ENCODE measurements around the gene LRFN2.

LRFN2 gene

DNA sequence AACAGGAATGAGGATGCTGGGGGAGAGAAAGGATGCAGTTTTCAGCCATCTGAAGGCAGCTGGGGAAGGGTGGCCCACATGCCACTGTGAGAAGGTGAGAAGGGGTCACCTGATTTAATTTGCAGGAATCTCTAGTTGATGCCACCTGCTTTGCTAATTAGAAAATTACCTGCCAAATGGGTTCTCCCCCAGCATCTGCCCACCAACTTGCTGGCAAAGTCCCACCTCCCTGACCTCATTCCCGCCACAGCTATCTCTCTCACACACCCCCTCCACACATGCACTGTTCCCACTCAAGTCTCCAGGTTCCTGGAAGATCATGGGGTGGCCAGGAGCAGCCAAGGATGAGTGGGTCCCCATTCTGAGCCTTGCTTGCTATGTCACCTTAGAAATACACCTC is 70.7 kb downstream of the LRFN2 start:
- Histone ChIP-seq H3K27me3 (ENCODE audit: control insufficient read depth, insufficient read depth, low read length) (no peaks in the 10 kb centered on the region), H3K36me3 (ENCODE audit: control insufficient read depth, insufficient read depth, low read length) (no peaks in the 10 kb centered on the region), H3K9me3 (ENCODE audit: control insufficient read depth, insufficient read depth, low read length) (no peaks in the 10 kb centered on the region), H3K9ac (ENCODE audit: low read depth, low read length) (no peak overlapping the region), H3K27ac (ENCODE audit: low read depth, low read length) (no peak overlapping the region), H3K4me3 (ENCODE audit: low read depth, low read length) (no peak overlapping the region), H3K4me1 (ENCODE audit: control insufficient read depth, insufficient read depth, low read length) (no peaks in the 10 kb centered on the region)

DNA sequence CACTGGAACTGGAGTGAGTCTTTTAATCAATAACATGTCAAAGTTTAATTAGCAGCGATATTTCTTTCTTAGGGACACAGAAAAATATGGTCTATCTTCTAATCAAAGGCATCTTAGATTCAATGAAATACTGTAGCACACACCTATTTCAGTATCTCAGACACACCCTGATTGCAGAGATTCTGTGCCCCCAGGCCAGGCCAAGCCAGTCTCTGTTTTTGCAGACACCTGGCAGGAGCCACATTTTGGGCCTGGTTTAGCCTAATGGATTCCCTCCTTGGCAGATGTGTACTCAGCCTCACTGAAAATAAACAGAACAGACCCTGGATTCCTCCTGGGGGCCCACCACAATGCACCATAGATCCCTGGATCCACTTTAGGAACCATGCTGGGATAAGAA is 74.8 kb downstream of the LRFN2 start:
- Histone ChIP-seq H3K4me3 (ENCODE audit: low read depth, low read length) (no peak overlapping the region), H3K27ac (ENCODE audit: low read depth, low read length) (no peak overlapping the region), H3K36me3 (ENCODE audit: control insufficient read depth, insufficient read depth, low read length) (no peaks in the 10 kb centered on the region), H3K9ac (ENCODE audit: low read depth, low read length) (no peak overlapping the region), H3K27me3 (ENCODE audit: control insufficient read depth, insufficient read depth, low read length) (no peaks in the 10 kb centered on the region), H3K9me3 (ENCODE audit: control insufficient read depth, insufficient read depth, low read length) (no peaks in the 10 kb centered on the region), H3K4me1 (ENCODE audit: control insufficient read depth, insufficient read depth, low read length) (no peaks in the 10 kb centered on the region)

DNA sequence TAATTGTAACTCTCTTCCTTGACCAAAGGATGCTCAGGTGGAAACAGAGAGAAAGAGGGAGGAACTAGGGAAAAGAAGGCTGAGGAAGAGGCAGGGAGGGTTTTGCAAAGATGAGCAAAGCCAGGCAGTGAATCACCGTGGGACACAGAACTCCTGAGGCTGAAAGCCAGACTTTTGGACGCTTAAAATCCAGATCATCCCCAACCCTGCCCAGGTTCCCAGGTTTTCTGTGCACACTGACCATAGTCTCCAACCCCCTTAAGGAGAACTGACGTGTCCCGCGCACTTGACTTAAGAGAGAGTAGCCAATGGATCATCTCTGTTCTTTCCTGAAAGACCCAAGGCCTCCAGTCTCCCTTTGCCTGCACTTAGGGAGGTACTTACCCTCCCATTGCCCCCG is 75.3 kb downstream of the LRFN2 start:
- Histone ChIP-seq H3K9me3 (ENCODE audit: control insufficient read depth, insufficient read depth, low read length) (no peaks in the 10 kb centered on the region), H3K36me3 (ENCODE audit: control insufficient read depth, insufficient read depth, low read length) (no peaks in the 10 kb centered on the region), H3K4me3 (ENCODE audit: low read depth, low read length) (no peak overlapping the region), H3K27me3 (ENCODE audit: control insufficient read depth, insufficient read depth, low read length) (no peaks in the 10 kb centered on the region), H3K4me1 (ENCODE audit: control insufficient read depth, insufficient read depth, low read length) (no peaks in the 10 kb centered on the region), H3K27ac (ENCODE audit: low read depth, low read length) (no peak overlapping the region), H3K9ac (ENCODE audit: low read depth, low read length) (no peak overlapping the region)

DNA sequence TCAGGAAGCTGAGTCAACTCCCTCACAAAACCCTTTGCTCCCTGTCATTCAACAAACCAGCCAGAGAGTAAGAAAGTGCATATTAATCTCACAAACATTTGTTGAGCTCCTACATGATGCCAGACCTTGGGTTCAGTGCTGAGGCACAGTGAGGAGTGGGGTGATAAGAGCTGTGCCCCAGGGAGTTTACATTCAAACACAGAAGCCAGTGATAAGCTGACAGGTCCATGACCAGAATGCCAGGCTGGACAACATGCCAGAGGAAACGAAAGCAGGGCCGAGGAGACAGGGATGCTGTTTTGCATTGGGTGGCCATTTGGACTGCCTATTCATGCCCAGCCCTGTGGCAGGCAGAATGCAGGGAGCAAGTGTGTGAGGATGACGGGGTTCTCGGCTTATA is 76.7 kb downstream of the LRFN2 start:
- Histone ChIP-seq H3K9me3 (ENCODE audit: control insufficient read depth, insufficient read depth, low read length) (no peaks in the 10 kb centered on the region), H3K9ac (ENCODE audit: low read depth, low read length) (no peak overlapping the region), H3K36me3 (ENCODE audit: control insufficient read depth, insufficient read depth, low read length) (no peaks in the 10 kb centered on the region), H3K4me1 (ENCODE audit: control insufficient read depth, insufficient read depth, low read length) (no peaks in the 10 kb centered on the region), H3K27ac (ENCODE audit: low read depth, low read length) (no peak overlapping the region), H3K27me3 (ENCODE audit: control insufficient read depth, insufficient read depth, low read length) (no peaks in the 10 kb centered on the region), H3K4me3 (ENCODE audit: low read depth, low read length) (no peak overlapping the region)

DNA sequence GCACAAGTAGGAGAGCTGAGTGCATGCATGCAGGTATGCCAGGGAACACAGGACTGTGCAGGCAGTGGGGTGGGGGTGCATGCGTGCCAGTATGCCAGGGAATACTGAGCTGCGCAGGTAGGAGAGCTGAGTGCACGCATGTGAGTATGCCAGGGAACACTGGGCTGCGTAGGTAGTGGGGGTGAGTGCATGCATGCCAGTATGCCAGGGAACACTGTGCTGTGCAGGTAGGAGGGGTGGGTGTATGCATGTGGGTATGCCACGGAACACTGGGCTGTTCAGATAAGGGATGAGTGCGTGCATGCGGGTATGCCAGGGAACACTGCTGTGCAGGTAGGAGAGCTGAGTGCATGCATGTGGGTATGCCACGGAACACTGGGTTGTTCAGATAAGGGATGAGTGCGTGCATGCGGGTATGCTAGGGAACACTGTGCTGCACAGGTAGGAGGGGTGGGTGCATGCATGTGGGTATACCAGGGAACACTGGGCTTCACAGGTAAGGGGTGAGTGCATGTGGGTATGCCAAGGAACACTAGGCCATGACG is 77.4 kb downstream of the LRFN2 start:
- Histone ChIP-seq H3K4me3 (ENCODE audit: low read depth, low read length) (no peak overlapping the region), H3K4me1 (ENCODE audit: control insufficient read depth, insufficient read depth, low read length) (no peaks in the 10 kb centered on the region), H3K27ac (ENCODE audit: low read depth, low read length) (no peak overlapping the region), H3K9me3 (ENCODE audit: control insufficient read depth, insufficient read depth, low read length) (no peaks in the 10 kb centered on the region), H3K36me3 (ENCODE audit: control insufficient read depth, insufficient read depth, low read length) (no peaks in the 10 kb centered on the region), H3K27me3 (ENCODE audit: control insufficient read depth, insufficient read depth, low read length) (no peaks in the 10 kb centered on the region), H3K9ac (ENCODE audit: low read depth, low read length) (no peak overlapping the region)

DNA sequence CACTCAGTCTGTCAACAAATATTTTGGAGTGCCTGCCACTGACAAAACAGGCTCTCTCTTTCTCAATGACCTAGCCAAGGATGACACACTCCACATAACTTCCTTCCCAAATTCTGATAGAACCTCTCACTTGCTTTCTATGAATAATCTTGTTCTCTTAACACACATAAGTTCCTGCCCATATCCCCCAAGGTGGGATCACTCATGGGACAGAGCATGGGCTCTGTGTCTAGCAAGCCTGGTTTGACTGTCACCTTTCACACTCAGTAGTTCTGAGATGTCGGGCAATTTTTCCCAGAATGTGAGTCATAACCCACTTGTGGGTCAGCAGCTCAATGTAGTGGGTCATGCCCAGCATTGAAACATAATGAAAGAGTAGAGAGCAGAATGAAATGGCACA is 78.1 kb downstream of the LRFN2 start:
- no peaks in the 10 kb centered on the region for H3K36me3 ChIP-seq (ENCODE audit: control insufficient read depth, insufficient read depth, low read length)
- no peaks in the 10 kb centered on the region for H3K9me3 ChIP-seq (ENCODE audit: control insufficient read depth, insufficient read depth, low read length)
- no peak overlapping the region for H3K27ac ChIP-seq (ENCODE audit: low read depth, low read length)
- no peak overlapping the region for H3K4me3 ChIP-seq (ENCODE audit: low read depth, low read length)
- H3K4me1 ChIP-seq (ENCODE audit: control insufficient read depth, insufficient read depth, low read length), result no peaks in the 10 kb centered on the region
- H3K27me3 ChIP-seq (ENCODE audit: control insufficient read depth, insufficient read depth, low read length), result no peaks in the 10 kb centered on the region
- H3K9ac ChIP-seq (ENCODE audit: low read depth, low read length), result no peak overlapping the region

DNA sequence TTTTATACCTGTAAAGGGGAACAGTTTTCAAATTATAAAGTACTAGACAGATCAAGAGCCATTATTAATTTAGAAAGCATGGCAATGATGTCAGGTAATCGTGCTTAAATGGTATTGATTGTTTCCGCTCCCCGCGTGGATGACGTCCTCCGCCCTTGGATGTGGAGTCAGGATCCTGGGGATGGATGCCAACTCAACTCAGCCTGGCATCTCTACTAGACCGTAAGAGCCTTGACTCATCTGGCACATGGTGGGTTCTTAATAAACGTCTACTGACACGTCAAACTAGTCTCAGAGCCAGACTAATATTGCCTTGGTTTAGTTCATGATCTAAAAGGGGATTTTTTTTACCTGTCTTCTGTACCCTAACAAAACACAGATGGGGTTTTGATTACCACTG is 80.2 kb downstream of the LRFN2 start:
- Histone ChIP-seq H3K36me3 (ENCODE audit: control insufficient read depth, insufficient read depth, low read length) (no peaks in the 10 kb centered on the region), H3K9me3 (ENCODE audit: control insufficient read depth, insufficient read depth, low read length) (no peaks in the 10 kb centered on the region), H3K4me3 (ENCODE audit: low read depth, low read length) (no peak overlapping the region), H3K27ac (ENCODE audit: low read depth, low read length) (no peak overlapping the region), H3K27me3 (ENCODE audit: control insufficient read depth, insufficient read depth, low read length) (no peaks in the 10 kb centered on the region), H3K9ac (ENCODE audit: low read depth, low read length) (no peak overlapping the region), H3K4me1 (ENCODE audit: control insufficient read depth, insufficient read depth, low read length) (no peaks in the 10 kb centered on the region)

DNA sequence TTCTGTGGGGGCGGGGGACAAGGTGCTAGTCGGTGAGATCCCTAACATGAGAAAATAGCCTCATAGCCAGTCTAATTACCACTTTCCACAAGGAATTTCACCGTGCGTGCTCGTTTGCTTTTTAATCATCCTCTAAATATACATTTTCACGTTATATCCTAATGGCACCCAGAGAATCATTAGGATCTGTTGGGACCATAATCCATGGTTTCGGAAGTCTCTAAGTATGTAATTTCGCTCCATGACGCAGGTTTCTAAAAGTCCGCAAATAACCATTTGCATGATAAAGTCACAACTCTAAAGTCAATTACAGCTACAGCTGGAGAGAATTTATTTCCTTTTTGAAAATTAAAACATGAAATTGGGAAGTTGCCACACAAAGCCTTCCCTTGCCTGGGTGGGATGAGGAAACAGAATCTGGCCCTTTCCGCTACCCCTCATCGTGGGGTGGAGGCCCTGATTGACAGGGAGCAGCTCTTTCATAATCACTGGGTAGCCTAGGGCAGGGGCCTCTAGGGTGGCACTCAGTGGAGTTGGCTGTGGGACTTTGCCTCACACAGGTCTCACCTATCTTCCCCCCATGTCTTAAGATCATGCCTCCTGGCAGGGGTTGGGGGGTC is 81.9 kb downstream of the LRFN2 start:
- no peak overlapping the region for H3K9ac ChIP-seq (ENCODE audit: low read depth, low read length)
- no peaks in the 10 kb centered on the region for H3K4me1 ChIP-seq (ENCODE audit: control insufficient read depth, insufficient read depth, low read length)
- H3K9me3 ChIP-seq (ENCODE audit: control insufficient read depth, insufficient read depth, low read length), result no peaks in the 10 kb centered on the region
- H3K27ac ChIP-seq (ENCODE audit: low read depth, low read length), result no peak overlapping the region
- no peaks in the 10 kb centered on the region for H3K36me3 ChIP-seq (ENCODE audit: control insufficient read depth, insufficient read depth, low read length)
- no peak overlapping the region for H3K4me3 ChIP-seq (ENCODE audit: low read depth, low read length)
- no peaks in the 10 kb centered on the region for H3K27me3 ChIP-seq (ENCODE audit: control insufficient read depth, insufficient read depth, low read length)

DNA sequence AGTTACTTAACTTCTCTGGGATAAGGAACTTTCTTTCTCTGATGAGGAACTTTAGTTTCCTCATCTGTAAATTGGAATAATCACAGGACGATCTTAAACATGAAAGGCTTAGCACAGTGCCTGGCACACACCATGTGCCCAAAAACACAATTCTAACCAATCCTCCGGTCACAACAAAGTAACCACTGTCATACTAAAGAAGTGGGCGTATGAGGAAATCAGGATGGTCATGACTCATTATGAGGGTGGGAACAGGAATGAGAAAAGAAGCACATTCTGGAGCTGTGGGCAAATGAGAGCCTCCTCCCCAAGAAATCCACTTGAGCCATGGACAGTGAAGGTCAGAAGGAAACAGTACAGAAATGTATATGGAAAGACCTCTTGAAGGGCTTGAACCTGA is 82.9 kb downstream of the LRFN2 start:
- Histone ChIP-seq H3K9me3 (ENCODE audit: control insufficient read depth, insufficient read depth, low read length) (no peaks in the 10 kb centered on the region), H3K27me3 (ENCODE audit: control insufficient read depth, insufficient read depth, low read length) (no peaks in the 10 kb centered on the region), H3K36me3 (ENCODE audit: control insufficient read depth, insufficient read depth, low read length) (no peaks in the 10 kb centered on the region), H3K9ac (ENCODE audit: low read depth, low read length) (no peak overlapping the region), H3K27ac (ENCODE audit: low read depth, low read length) (no peak overlapping the region), H3K4me1 (ENCODE audit: control insufficient read depth, insufficient read depth, low read length) (no peaks in the 10 kb centered on the region), H3K4me3 (ENCODE audit: low read depth, low read length) (no peak overlapping the region)

DNA sequence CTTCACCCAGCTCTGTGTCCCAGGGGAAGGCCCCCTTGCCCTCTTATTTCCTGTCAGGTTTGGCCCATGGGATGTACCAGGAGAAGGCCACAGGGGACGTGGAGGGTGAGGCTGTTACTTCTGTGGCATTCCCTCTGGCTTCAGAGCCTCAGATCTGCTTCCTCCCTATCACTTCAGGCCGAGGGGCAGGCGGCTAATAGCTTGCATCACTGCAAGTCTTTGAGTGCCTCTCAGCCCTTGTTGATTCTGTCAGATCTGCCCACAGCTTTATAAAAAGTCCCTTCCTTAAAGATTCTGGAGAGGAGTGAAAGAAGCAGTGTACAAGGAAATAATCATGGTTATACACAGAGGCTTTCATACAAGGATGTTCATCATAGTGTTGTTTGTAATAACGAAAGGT is 86.9 kb downstream of the LRFN2 start:
- no peaks in the 10 kb centered on the region for H3K9me3 ChIP-seq (ENCODE audit: control insufficient read depth, insufficient read depth, low read length)
- H3K27ac ChIP-seq (ENCODE audit: low read depth, low read length), result no peak overlapping the region
- H3K27me3 ChIP-seq (ENCODE audit: control insufficient read depth, insufficient read depth, low read length), result no peaks in the 10 kb centered on the region
- H3K4me1 ChIP-seq (ENCODE audit: control insufficient read depth, insufficient read depth, low read length), result no peaks in the 10 kb centered on the region
- no peak overlapping the region for H3K9ac ChIP-seq (ENCODE audit: low read depth, low read length)
- H3K4me3 ChIP-seq (ENCODE audit: low read depth, low read length), result no peak overlapping the region
- H3K36me3 ChIP-seq (ENCODE audit: control insufficient read depth, insufficient read depth, low read length), result no peaks in the 10 kb centered on the region

DNA sequence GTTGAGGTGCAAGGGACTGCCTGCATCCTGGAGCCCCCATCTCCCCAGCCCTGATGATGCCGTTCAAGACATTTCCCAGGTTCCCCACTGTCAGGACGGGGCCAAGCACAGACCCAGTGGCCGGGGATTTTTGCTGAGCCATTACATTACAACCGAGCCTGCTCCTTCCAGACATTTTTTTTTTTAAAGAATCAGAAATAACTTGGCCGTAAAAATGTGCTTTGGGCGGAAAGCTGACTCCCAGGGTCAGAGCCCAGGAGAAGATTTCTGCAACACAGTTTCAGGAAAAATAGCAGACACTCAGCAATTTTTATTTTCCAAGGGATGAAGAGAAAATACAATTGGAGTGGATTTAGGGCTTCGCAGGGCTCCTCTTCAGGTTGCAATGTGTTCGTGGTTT is 87.9 kb downstream of the LRFN2 start:
- Histone ChIP-seq H3K9me3 (ENCODE audit: control insufficient read depth, insufficient read depth, low read length) (no peaks in the 10 kb centered on the region), H3K9ac (ENCODE audit: low read depth, low read length) (no peak overlapping the region), H3K27ac (ENCODE audit: low read depth, low read length) (no peak overlapping the region), H3K4me3 (ENCODE audit: low read depth, low read length) (no peak overlapping the region), H3K27me3 (ENCODE audit: control insufficient read depth, insufficient read depth, low read length) (no peaks in the 10 kb centered on the region), H3K36me3 (ENCODE audit: control insufficient read depth, insufficient read depth, low read length) (no peaks in the 10 kb centered on the region), H3K4me1 (ENCODE audit: control insufficient read depth, insufficient read depth, low read length) (no peaks in the 10 kb centered on the region)

DNA sequence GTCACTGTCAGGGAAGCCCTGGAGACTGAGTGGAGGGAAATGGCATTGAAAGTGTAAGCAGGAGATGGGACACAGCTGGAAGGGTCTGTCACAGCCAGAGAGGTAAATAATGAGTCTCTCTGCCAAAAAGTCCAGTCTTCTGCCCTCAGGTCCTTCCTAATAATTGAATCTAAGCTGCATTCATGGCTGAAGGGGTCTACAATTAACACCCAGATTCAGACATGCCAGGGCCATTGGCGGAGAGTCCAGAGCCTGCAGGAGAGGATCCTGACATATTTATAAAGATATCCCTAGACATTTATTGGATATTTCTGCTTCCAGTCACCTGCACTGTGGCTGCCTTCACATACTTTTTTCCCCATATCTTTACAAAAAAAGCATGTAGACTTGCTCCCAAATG is 89.0 kb downstream of the LRFN2 start:
- no peak overlapping the region for H3K9ac ChIP-seq (ENCODE audit: low read depth, low read length)
- H3K27ac ChIP-seq (ENCODE audit: low read depth, low read length), result no peak overlapping the region
- no peaks in the 10 kb centered on the region for H3K36me3 ChIP-seq (ENCODE audit: control insufficient read depth, insufficient read depth, low read length)
- H3K4me3 ChIP-seq (ENCODE audit: low read depth, low read length), result no peak overlapping the region
- H3K9me3 ChIP-seq (ENCODE audit: control insufficient read depth, insufficient read depth, low read length), result no peaks in the 10 kb centered on the region
- no peaks in the 10 kb centered on the region for H3K27me3 ChIP-seq (ENCODE audit: control insufficient read depth, insufficient read depth, low read length)
- no peaks in the 10 kb centered on the region for H3K4me1 ChIP-seq (ENCODE audit: control insufficient read depth, insufficient read depth, low read length)
